NCI-H128 (cell line): ENCODE measurements around the gene CYP4B1.
"Not testable (repeated sequence)": the region's sequence is repeated elsewhere in the genome, so short reads cannot be mapped to it uniquely, and the experiment has no call there.

ENCODE experiments used
- DNase-seq: peaks from one replicate; lab custom pipeline; 2025; ENCODE audit not compliant: unreplicated experiment; lab: John Stamatoyannopoulos, UW

CYP4B1 gene

GRCh38 chr1:46813858-46814396 lies 15.1 kb downstream of the CYP4B1 start:
- DNase-seq = no peak

DNA sequence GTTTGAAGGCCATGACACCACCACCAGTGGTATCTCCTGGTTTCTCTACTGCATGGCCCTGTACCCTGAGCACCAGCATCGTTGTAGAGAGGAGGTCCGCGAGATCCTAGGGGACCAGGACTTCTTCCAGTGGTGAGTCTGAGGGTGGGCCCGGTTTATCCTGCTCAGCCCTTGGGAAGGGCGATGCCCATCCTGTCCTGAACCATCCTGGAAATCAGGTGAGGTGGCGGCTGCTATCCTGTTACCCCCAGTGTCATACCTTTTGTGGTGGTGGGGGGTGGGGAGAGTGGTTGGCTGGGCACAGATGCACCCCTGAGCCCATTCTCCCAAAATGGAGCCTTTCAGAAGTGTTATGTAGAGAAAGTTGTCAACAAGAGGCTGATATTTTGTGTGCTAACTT lies 16.3 kb downstream of the CYP4B1 start:
- no peak for DNase-seq

- no peak for DNase-seq
These were observed 18.1 kb downstream of the CYP4B1 start for GRCh38 chr1:46816930-46817329.

DNA sequence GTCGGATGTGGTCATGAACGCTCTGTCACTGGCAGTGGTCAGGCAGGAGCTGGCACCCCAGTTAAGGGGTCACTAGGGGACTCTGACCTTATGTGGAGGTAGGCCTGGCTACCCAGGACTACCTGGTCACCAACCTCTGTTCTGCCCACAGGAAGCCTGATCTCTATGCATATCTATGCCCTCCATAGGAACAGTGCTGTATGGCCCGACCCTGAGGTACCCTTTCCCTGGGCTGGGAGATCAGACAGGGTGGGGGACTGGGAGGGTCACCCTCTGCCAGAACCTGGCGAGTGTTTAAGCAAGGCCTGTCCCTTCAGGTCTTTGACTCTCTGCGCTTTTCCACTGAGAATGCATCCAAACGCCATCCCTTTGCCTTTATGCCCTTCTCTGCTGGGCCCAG lies 19.0 kb downstream of the CYP4B1 start:
- DNase-seq = no peak

DNA sequence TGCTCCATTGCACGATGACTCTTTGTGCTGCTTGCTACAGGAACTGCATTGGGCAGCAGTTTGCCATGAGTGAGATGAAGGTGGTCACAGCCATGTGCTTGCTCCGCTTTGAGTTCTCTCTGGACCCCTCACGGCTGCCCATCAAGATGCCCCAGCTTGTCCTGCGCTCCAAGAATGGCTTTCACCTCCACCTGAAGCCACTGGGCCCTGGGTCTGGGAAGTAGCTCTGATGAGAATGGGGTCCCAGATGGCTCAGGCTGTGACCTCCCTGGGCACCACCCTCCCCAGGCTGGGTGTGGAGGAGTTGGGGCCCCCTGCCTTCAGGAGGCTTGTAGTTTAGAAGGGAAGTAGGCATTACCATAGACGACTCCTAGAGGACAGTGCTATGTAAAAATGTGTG lies 19.7 kb downstream of the CYP4B1 start:
- DNase-seq = no peak

DNA sequence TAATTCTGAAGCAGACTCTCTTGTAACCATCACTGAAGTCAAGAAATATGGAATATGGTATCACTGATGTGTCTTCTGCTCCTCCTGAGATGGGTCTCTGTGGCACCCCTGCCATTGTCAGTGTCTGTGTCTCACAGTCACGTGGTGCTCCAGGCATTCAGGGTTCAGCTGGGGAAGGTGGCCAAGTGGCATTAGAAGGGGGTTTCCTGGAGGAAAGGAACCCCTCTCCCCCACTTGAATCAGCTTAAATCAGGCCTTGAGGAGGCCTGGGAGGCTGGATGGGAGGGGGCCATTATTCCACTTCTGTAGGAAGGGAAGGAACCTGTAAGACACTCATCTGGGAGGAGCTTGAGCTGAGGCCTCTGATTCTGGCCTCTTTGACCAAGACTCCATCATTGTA lies 20.5 kb downstream of the CYP4B1 start:
- DNase-seq = no peak

- no peak for DNase-seq
These were observed 21.2 kb downstream of the CYP4B1 start for GRCh38 chr1:46820076-46820475.

DNA sequence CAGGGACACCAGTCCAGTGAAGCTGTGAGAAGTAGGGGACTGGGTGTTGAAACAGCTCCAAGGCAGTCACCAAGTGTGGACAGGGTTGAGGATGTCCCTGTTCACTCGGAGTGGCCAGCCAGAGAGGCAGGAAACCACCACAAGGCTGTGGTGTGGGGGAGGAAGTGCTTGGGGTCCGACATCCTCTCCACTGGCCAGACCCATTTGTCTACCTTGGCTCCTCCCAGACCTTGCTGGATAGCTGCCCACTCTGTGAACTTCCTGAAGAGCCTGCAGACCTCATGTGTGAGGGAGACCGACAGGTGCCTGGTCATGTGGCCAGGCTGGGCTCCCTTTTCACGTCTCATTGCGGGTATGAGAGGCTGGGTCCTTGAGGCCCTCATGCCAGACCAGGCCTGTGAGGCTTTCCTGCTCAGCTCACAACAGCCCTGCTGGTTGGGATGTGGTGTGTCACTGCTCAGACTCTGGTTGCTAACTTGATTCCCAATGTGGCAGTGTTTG lies 21.8 kb downstream of the CYP4B1 start:
- no peak for DNase-seq

DNA sequence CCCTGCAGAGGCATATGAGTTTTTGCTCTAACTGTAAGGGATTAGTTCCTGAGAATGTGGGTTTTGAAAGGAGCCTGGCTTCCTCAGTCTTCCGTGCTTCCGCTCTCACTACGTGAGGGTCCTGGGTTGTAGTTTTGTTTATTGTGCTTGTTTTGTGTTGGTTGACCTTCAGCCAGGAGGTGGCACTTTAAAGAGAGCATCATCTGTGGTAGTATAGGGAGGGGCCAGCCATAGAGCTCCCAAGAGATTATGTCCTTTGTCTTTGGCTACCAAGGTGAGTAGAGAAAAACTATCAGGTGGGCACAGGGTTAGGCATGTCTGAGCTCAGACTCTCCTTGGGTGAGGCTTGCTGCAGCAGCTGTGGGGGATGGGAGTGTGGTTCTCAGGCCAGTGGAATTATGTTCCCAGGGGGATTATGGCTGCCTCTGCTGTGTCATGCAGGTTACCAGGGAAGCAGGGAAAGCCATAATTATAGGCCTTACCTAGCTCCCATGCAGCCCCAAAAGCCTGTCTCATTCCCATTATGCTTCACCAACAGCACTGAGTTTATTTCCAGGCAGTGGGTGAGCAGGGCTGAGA lies 23.5 kb downstream of the CYP4B1 start:
- no peak for DNase-seq

DNA sequence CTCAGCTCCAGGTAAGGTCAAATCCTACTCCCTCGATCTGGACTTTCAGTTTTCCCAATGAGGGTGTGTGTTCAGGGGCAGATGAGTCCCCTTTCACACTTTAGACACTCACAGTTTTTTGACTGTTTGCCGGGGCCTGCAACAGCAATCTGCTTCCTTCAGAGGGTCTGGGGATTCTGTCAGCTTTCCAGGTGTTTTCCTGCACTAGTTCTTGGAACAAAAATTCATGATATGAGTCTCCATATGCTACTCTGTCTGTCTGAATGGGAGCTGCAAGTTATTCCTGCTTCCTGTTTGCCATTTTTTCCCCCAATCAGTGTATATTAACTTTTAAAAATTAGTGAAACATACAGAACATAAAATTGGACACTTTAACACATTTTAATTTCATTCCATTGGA lies 24.3 kb downstream of the CYP4B1 start:
- DNase-seq = no peak

DNA sequence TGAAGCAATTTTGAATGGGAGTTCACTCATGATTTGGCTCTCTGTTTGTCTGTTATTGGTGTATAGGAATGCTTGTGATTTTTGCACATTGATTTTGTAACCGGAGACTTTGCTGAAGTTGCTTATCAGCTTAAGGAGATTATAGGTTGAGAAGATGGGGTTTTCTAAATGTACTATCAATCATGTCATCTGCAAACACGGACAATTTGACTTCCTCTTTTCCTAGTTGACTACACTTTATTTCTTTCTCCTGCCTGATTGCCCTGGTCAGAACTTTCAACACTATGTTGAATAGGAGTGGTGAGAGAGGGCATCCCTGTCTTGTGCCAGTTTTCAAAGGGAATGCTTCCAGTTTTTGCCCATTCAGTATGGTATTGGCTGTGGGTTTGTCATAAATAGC lies 28.0 kb downstream of the CYP4B1 start:
- DNase-seq = not testable (repeated sequence)

DNA sequence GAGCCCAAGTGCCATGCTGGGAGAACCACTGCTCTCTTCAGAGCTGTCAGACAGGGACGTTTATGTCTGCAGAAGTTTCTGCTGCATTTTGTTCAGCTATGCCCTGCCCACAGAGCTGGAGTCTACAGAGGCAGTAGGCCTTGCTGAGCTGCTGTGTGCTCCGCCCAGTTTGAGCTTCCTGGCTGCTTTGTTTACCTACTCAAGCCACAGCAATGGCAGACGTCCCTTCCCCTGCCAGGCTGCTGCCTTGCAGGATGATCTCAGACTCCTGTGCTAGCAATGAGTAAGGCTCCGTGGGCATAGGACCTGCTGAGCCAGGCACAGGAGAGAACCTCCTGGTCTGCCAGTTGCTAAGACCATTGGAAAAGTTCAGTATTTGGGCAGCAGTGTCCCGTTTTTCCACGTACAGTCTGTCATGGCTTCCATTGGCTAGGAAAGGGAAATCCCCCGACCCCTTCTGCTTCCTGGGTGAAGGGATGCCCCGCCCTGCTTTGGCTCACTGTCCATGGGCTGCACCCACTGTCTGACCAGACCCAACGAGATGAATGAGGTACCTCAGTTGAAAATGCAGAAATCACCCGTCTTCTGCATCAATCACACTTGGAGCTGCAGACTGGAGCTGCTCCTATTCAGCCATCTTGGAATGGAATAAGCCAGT lies 31.9 kb downstream of the CYP4B1 start:
- no peak for DNase-seq

DNA sequence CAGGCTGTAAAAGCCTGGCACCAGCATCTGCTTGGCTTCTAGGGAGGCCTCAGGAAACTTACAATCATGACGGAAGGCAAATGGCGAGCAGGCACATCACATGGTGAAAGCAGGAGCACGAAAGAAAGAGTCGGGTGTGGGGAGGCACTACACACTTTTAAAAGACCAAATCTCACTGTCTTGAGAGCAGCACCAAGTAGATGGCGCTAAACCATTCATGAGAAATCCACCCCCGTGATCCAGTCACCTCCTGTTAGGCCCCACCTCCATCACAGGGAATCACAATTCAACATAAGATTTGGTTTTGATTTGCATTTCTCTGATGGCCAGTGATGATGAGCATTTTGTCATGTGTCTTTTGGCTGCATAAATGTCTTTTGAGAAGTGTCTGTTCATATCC lies 36.6 kb downstream of the CYP4B1 start:
- DNase-seq = not testable (repeated sequence)

DNA sequence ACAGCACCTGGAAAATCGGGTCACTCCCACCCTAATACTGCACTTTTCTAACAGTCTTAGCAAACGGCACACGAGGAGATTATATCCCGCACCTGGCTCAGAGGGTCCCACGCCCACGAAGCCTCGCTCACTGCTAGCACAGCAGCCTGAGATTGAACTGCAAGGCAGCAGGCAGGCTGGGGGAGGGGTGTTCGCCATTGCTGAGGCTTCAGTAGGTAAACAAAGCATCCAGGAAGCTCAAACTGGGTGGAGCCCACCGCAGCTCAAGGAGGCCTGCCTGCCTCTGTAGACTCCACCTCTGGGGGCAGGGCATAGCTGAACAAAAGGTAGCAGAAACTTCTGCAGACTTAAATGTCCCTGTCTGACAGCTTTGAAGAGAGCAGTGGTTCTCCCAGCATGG lies 47.5 kb downstream of the CYP4B1 start:
- not testable (repeated sequence) for DNase-seq

DNA sequence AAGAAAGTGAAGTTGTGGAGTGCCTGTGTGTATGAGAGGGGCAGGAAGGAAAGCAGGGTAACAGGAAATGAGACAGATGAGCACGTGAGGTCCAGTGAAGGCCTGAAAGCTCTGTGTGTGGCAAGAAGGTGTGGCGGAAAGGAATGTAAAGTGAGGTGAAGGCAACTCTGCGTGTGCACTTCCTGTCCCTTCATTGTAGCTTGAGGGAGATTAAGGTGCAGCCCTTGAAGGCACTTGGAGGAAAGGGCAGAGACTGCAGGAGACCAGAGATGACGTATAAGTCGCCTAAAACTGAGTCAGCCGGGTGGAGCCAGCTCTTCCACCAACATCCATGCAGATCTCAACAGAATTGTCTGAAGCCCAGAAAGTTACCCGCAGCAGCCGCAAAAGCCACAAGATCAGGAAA lies 58.8 kb downstream of the CYP4B1 start:
- DNase-seq = not testable (repeated sequence)

DNA sequence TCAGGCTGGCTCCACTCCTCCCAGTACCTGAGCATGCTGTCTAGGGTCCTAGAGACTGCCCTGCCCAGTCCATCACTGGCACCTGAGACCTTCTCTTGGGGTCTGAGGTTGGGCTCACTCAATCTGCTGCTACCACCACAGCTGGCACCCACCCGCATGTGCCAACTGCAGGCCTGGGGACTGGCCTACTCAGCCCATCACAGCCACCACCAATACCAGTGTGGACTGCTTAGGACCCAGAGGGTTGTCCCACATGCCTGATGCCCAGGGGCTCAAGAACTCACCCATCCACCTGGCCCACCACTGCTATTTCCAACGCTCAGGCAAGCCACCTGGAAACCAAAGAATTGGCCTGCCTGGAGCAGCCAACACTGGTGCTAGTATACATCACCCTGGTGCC lies 63.5 kb downstream of the CYP4B1 start:
- no peak for DNase-seq
